SK-N-SH treated with all-trans-retinoic acid at 6 μM for 48 hours (cell line): ENCODE data around the gene LCP1.

Source experiments
- ATAC-seq: fragments of 200-7000 bp; cut with Tn5 transposase; 3 replicates; pipeline ENCODE4 v1.9.1; 2020; ENCODE audit warnings: mild to moderate bottlenecking, moderate library complexity
- BACH2 ChIP-seq: fragments of 250-450 bp; sonication (Bioruptor Pico); IDR thresholded peaks from 2 replicates; pipeline ENCODE4 v1.9.0; 2021; ENCODE audit warnings: mild to moderate bottlenecking, borderline replicate concordance
- CREB5 ChIP-seq: fragments of 250-450 bp; sonication (Bioruptor Pico); IDR thresholded peaks from 2 replicates; pipeline ENCODE4 v1.5.1; 2020; ENCODE audit warnings: low read depth, mild to moderate bottlenecking, moderate library complexity
- CSDC2 ChIP-seq: fragments of 250-450 bp; sonication (Bioruptor Pico); IDR thresholded peaks from 2 replicates; pipeline ENCODE4 v1.5.0; 2020; ENCODE audit warnings: mild to moderate bottlenecking, moderate library complexity
- ESRRG ChIP-seq: fragments of 250-450 bp; sonication (Bioruptor Pico); IDR thresholded peaks from 2 replicates; pipeline ENCODE4 v1.6.1; 2021; ENCODE audit warnings: mild to moderate bottlenecking
- GLIS3 ChIP-seq: fragments of 250-450 bp; sonication (Bioruptor Pico); IDR thresholded peaks from 2 replicates; pipeline ENCODE4 v1.5.0; 2020; ENCODE audit warnings: mild to moderate bottlenecking, moderate library complexity
- ISL1 ChIP-seq: fragments of 250-450 bp; sonication (Bioruptor Pico); IDR thresholded peaks from 2 replicates; pipeline ENCODE4 v2.1.2; 2022; ENCODE audit warnings: mild to moderate bottlenecking, moderate library complexity
- OSR1 ChIP-seq: fragments of 250-450 bp; sonication (Bioruptor Pico); IDR thresholded peaks from 2 replicates; pipeline ENCODE4 v1.8.0; 2022; ENCODE audit warnings: moderate library complexity, mild to moderate bottlenecking, inconsistent platforms
- POU6F1 ChIP-seq: fragments of 250-450 bp; sonication (Bioruptor Pico); IDR thresholded peaks from 2 replicates; pipeline ENCODE4 v1.8.0; 2021; ENCODE audit warnings: low read depth, mild to moderate bottlenecking, moderate library complexity, borderline replicate concordance
- PPARA ChIP-seq: fragments of 250-450 bp; sonication (Bioruptor Pico); IDR thresholded peaks from 2 replicates; pipeline ENCODE4 v1.5.0; 2020; ENCODE audit warnings: mild to moderate bottlenecking, borderline replicate concordance
- RARB ChIP-seq: fragments of 250-450 bp; sonication (Bioruptor Pico); IDR thresholded peaks from 2 replicates; pipeline ENCODE4 v1.8.0; 2021; ENCODE audit warnings: mild to moderate bottlenecking, moderate library complexity
- SNAI2 ChIP-seq: fragments of 250-450 bp; sonication (Bioruptor Pico); IDR thresholded peaks from 2 replicates; pipeline ENCODE4 v1.5.0; 2020; ENCODE audit warnings: mild to moderate bottlenecking, moderate library complexity
- TOX ChIP-seq: fragments of 250-450 bp; sonication (Bioruptor Pico); IDR thresholded peaks from 2 replicates; pipeline ENCODE4 v1.8.0; 2021; ENCODE audit warnings: mild to moderate bottlenecking, moderate library complexity, borderline replicate concordance
- TSHZ2 ChIP-seq: fragments of 250-450 bp; sonication (Bioruptor Pico); IDR thresholded peaks from 2 replicates; pipeline ENCODE4 v1.5.0; 2020; ENCODE audit warnings: mild to moderate bottlenecking, moderate library complexity
- ZC3H10 ChIP-seq: fragments of 250-450 bp; sonication (Bioruptor Pico); IDR thresholded peaks from 2 replicates; pipeline ENCODE4 v1.5.1; 2021; ENCODE audit warnings: mild to moderate bottlenecking, moderate library complexity
- ZFP30 ChIP-seq: fragments of 450-650 bp; formaldehyde crosslinking; IDR thresholded peaks from 2 replicates; pipeline ENCODE4 v1.5.0; 2022; ENCODE audit warnings: mild to moderate bottlenecking, moderate library complexity
- ZNF70 ChIP-seq: fragments of 450-650 bp; formaldehyde crosslinking; IDR thresholded peaks from 2 replicates; pipeline ENCODE4 v1.5.0; 2020; ENCODE audit warnings: mild to moderate bottlenecking, moderate library complexity
- ZNF8 ChIP-seq: fragments of 450-650 bp; formaldehyde crosslinking; IDR thresholded peaks from 2 replicates; pipeline ENCODE4 v1.5.0; 2020; ENCODE audit warnings: mild to moderate bottlenecking, moderate library complexity

The LCP1 gene

GRCh38 chr13:46134494-46134893 lies 47.5 kb downstream of the LCP1 start:
- no peak for ATAC-seq
- TF ChIP-seq ZNF70 (CRISPR knock-in tag) (no peak), ZFP30 (CRISPR knock-in tag) (no peak)

GRCh38 chr13:46132109-46132508 lies 49.9 kb downstream of the LCP1 start:
- no peak for ATAC-seq
- TF ChIP-seq ISL1: no peak
- no peak for TF ChIP-seq ESRRG (CRISPR knock-in tag)
- TF ChIP-seq OSR1 (CRISPR knock-in tag): no peak
- TF ChIP-seq GLIS3 (CRISPR knock-in tag): no peak
- TF ChIP-seq CREB5 (CRISPR knock-in tag): no peak
- no peak for TF ChIP-seq RARB
- no peak for TF ChIP-seq ZNF8
- no peak for TF ChIP-seq PPARA
- no peak for TF ChIP-seq ZC3H10 (CRISPR knock-in tag)
- no peak for TF ChIP-seq POU6F1 (CRISPR knock-in tag)
- TF ChIP-seq BACH2 (CRISPR knock-in tag): no peak
- TF ChIP-seq ZNF70 (CRISPR knock-in tag): no peak
- TF ChIP-seq ZFP30 (CRISPR knock-in tag): no peak
- no peak for TF ChIP-seq CSDC2 (CRISPR knock-in tag)
- TF ChIP-seq SNAI2 (CRISPR knock-in tag): no peak
- no peak for TF ChIP-seq TOX (CRISPR knock-in tag)

- TF ChIP-seq ZNF70 (CRISPR knock-in tag) (no peak), BACH2 (CRISPR knock-in tag) (no peak)
- TF ChIP-seq, all 23 proteins: peak for 0
Measured at GRCh38 chr13:46131705-46132104, 50.3 kb downstream of the LCP1 start.

GRCh38 chr13:46129955-46130618 lies 51.9 kb downstream of the LCP1 start:
- ATAC-seq: no peak
- TF ChIP-seq ZNF70 (CRISPR knock-in tag) (no peak), POU6F1 (CRISPR knock-in tag) (no peak), ISL1 (no peak), SNAI2 (CRISPR knock-in tag) (no peak), TSHZ2 (CRISPR knock-in tag) (no peak), BACH2 (CRISPR knock-in tag) (no peak)

More at GRCh38 chr13:46131705-46132104, 50.3 kb downstream of the LCP1 start:
- no peak for ATAC-seq

GRCh38 chr13:46129124-46129523 lies 52.9 kb downstream of the LCP1 start:
- no peak for ATAC-seq
- TF ChIP-seq CSDC2 (CRISPR knock-in tag) (no peak), SNAI2 (CRISPR knock-in tag) (no peak), ISL1 (no peak), ZFP30 (CRISPR knock-in tag) (no peak)
